ENCODE measurements around the gene CNTNAP2. TPM values are rescaled to one million over a fixed set of nuclear protein-coding genes. Genes with fewer than 3 reads are reported as not detected.

The CNTNAP2 gene
- total RNA-seq, 1 donor from 2014 or later = not detected

DNA sequence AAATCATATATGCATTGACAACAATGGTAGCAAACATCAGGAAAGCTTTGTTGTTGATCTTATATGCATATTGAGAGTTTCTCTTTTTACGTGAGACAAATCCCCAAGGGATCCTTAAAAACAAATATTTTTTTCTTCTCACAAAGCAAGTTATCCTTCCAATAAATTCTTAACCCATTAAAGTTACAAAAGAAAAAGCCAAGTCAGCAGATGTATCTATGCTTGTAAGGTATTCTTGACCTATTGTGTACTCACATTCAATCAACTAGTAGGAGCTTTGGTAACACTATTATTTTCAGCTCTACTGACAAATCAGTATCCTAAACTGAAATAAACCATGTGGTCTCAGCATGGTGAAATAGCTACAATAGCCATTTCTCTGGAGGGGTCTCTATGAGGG lies 586.3 kb downstream of the CNTNAP2 start:
- Mint-ChIP-seq H3K27me3 (ENCODE audit: insufficient read depth) (no peaks in the 10 kb centered on the region), H3K9me3 (peaks cover 12% of the 10 kb centered on the region), H3K27ac (no peak overlapping the region), H3K4me1 (ENCODE audit: low read depth) (no peaks in the 10 kb centered on the region), H3K36me3 (ENCODE audit: low read depth) (no peaks in the 10 kb centered on the region), H3K4me3 (no peak overlapping the region)
- intact Hi-C loops (cut with micrococcal nuclease) = no loop called here
- no peak for DNase-seq (ENCODE audit: low spot score)

DNA sequence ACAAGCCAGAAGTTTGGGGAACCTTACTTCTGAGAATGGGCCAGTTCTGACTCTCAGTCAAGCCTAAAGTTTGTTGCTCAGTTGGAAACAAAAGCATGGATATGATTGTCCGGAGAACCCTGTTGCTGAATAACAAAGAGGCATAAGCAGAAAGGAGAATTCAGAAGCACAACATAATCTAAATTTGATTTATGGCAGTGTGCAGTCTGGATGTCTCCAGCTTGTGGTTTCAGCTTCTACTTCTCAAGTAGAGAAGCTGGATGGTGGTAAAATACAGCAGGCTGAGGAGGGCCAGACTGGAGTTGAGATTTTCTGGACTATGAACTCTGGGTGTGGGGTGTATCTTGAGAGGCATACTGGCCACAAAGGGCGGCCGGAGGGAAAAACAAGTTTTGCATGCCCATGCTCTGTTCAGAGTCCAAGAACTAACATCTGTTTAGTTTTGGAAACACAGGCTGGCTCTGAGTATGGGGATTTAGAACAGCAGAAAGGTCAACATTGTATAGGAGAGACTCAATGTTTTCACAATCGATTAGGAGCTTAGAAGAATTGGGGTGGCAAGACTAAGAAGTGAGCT lies 592.9 kb downstream of the CNTNAP2 start:
- intact Hi-C loops (cut with micrococcal nuclease) = no loop called here
- no peaks in the 10 kb centered on the region for H3K27me3 Mint-ChIP-seq (ENCODE audit: insufficient read depth)
- no peak for DNase-seq (ENCODE audit: low spot score)
- H3K9me3 Mint-ChIP-seq = peaks cover 12% of the 10 kb centered on the region
- H3K27ac Mint-ChIP-seq = no peak overlapping the region
- no peaks in the 10 kb centered on the region for H3K4me1 Mint-ChIP-seq (ENCODE audit: low read depth)
- H3K4me3 Mint-ChIP-seq = no peak overlapping the region
- H3K36me3 Mint-ChIP-seq (ENCODE audit: low read depth) = no peaks in the 10 kb centered on the region

DNA sequence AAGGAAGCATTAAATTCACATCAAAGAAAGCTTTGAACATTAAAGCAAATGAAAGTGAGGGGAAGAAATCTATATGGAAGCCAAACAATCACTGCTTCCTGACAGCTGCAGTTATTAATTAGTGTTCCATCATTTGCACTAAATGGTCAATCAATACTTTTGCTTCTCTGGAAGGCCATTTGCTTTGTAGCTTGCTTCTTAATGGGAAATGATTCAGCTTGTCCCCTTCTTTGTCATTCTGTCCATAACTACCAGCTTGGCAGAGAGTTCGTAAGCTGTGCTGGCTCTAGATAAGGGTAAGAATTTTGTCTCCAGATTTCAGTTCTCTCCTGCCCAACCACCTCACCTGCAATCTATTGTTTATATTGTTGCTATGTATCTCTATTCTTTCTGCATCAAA lies 596.6 kb downstream of the CNTNAP2 start:
- no peak overlapping the region for H3K27ac Mint-ChIP-seq
- intact Hi-C loops (cut with micrococcal nuclease) = no loop called here

DNA sequence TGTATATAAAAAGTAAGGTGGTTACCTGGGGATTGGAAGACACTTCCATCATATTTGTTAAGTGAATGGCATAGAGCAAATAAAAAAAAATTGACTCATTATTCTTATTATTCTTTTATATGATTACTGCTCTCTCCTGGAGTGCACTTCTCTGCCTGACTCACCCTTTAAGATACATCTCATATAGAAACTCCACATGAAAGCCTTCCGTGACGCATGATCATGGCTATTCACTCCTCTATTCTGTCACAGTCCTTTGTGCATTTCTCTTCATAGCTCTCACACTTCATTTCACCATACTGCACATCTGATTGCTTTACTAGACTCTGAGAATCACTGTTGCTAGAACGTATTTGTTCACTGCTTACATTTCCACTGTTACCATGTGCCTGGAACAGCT lies 597.3 kb downstream of the CNTNAP2 start:
- Mint-ChIP-seq H3K27me3 (ENCODE audit: insufficient read depth) (no peaks in the 10 kb centered on the region), H3K36me3 (ENCODE audit: low read depth) (no peaks in the 10 kb centered on the region), H3K4me1 (ENCODE audit: low read depth) (no peaks in the 10 kb centered on the region), H3K4me3 (no peak overlapping the region), H3K9me3 (no peaks in the 10 kb centered on the region), H3K27ac (no peak overlapping the region)
- DNase-seq (ENCODE audit: low spot score) = no peak
- intact Hi-C loops (cut with micrococcal nuclease) = no loop called here

More for the DNA sequence above, 596.6 kb downstream of the CNTNAP2 start:
- Mint-ChIP-seq H3K4me3 (no peak overlapping the region), H3K36me3 (ENCODE audit: low read depth) (no peaks in the 10 kb centered on the region), H3K9me3 (no peaks in the 10 kb centered on the region), H3K27me3 (ENCODE audit: insufficient read depth) (no peaks in the 10 kb centered on the region), H3K4me1 (ENCODE audit: low read depth) (no peaks in the 10 kb centered on the region)
- DNase-seq (ENCODE audit: low spot score) = no peak

DNA sequence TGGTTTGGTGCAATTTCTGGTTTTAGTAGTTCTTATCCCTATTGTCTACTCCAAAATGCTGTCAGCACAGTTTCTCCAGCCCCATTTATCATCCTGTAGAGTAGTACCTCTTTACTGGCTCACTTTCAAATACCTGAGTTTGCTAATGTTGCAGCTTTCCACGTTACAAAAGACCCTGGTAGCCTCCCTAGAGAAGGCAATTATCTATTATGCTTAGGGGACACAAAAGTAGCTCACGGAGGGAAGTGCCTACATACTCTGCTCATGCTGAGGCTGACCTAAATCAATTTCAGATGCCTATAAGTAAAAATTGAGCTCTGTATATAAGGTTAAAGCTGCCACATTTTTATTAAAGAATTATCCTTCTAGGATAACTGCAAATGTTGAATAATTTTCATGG lies 603.6 kb downstream of the CNTNAP2 start:
- Mint-ChIP-seq H3K4me3 (no peak overlapping the region), H3K27ac (no peak overlapping the region), H3K9me3 (no peaks in the 10 kb centered on the region), H3K36me3 (ENCODE audit: low read depth) (no peaks in the 10 kb centered on the region), H3K27me3 (ENCODE audit: insufficient read depth) (no peaks in the 10 kb centered on the region), H3K4me1 (ENCODE audit: low read depth) (no peaks in the 10 kb centered on the region)
- no peak for DNase-seq (ENCODE audit: low spot score)
- intact Hi-C loops (cut with micrococcal nuclease) = no loop called here

DNA sequence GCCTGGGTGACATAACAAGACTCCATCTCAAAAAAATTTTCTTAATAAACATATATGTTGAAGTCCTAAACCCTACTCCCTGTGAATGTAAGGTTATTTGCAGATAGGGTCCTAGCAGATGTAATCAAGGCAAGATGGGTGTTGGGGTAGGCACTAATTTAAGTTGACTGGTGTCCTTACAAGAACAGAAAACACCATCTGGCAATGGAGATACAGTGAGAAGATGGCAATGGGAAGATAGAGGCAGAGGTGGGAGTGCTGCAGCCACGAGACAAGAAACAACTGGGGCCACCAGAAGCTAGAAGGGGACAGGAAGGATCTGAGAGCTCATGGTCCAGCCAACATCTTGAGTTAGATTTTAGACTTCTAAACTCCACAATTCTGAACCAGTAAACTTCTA lies 606.4 kb downstream of the CNTNAP2 start:
- Mint-ChIP-seq H3K27ac (no peak overlapping the region), H3K9me3 (peaks cover 5% of the 10 kb centered on the region), H3K4me1 (ENCODE audit: low read depth) (no peaks in the 10 kb centered on the region), H3K27me3 (ENCODE audit: insufficient read depth) (no peaks in the 10 kb centered on the region), H3K36me3 (ENCODE audit: low read depth) (no peaks in the 10 kb centered on the region), H3K4me3 (no peak overlapping the region)
- intact Hi-C loops (cut with micrococcal nuclease) = no loop called here
- no peak for DNase-seq (ENCODE audit: low spot score)

DNA sequence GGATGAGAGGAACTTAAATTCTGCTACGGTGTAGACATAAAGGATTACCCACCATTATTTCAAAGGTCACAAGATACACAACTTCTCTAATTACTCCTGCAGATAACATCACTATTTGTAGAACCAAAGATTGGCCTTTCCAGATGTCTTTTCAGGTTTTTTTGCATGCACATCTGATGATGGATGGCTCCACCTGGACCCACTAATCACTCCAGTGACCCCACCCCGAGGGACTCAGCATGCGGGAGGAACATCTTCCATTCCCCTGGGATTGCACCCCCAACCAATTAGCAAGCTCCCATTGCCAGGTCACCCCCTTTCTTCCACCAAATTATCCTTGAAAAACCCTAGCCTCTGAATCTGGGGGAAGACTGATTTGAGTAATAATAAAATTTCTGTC lies 608.9 kb downstream of the CNTNAP2 start:
- Mint-ChIP-seq H3K27me3 (ENCODE audit: insufficient read depth) (no peaks in the 10 kb centered on the region), H3K36me3 (ENCODE audit: low read depth) (no peaks in the 10 kb centered on the region), H3K4me3 (no peak overlapping the region), H3K4me1 (ENCODE audit: low read depth) (no peaks in the 10 kb centered on the region), H3K9me3 (peaks cover 5% of the 10 kb centered on the region), H3K27ac (no peak overlapping the region)
- intact Hi-C loops (cut with micrococcal nuclease) = no loop called here
- no peak for DNase-seq (ENCODE audit: low spot score)

DNA sequence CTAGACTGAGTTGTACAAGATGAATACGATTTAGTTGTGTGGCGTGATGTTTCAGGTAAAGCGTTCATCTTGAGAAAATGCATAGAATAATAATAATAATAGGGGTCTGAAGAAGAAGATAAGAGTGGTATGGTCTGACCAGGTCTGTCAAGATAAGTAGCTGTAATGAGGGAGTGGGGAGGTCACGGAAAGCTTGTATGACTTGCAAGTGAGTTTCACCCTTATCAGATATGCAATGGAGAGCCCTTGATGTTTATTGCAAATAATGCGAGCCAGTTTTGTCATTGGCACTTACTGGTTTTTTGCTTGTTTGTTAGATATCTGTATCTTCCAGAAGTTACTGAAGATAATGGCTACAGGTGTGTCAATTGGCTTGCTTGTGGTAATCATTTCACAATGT lies 611.5 kb downstream of the CNTNAP2 start:
- Mint-ChIP-seq H3K9me3 (peaks cover 5% of the 10 kb centered on the region), H3K4me1 (ENCODE audit: low read depth) (no peaks in the 10 kb centered on the region), H3K36me3 (ENCODE audit: low read depth) (no peaks in the 10 kb centered on the region), H3K27me3 (ENCODE audit: insufficient read depth) (no peaks in the 10 kb centered on the region), H3K27ac (no peak overlapping the region), H3K4me3 (no peak overlapping the region)
- intact Hi-C loops (cut with micrococcal nuclease) = no loop called here
- no peak for DNase-seq (ENCODE audit: low spot score)

DNA sequence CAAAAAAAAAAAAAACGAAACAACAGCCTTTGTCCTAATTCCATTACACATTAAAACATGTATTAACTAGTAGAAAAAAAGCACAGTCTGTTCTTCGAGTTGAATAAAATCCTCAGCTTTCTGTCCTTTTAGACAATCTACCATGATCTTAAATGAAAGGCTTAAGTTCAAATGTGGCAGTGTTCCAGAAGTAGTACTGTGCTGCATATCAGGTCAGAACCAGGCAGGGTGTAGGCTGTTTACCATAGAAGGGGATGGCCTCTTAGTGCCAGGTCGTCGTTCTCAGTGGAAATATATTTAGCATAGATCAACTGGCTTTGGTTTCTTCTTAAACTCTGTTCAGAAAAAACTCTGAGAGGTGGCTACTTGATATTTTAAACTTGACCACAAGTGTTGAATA lies 612.0 kb downstream of the CNTNAP2 start:
- Mint-ChIP-seq H3K4me1 (ENCODE audit: low read depth) (no peaks in the 10 kb centered on the region), H3K36me3 (ENCODE audit: low read depth) (no peaks in the 10 kb centered on the region), H3K4me3 (no peak overlapping the region), H3K27me3 (ENCODE audit: insufficient read depth) (no peaks in the 10 kb centered on the region), H3K9me3 (peaks cover 5% of the 10 kb centered on the region), H3K27ac (no peak overlapping the region)
- intact Hi-C loops (cut with micrococcal nuclease) = no loop called here
- DNase-seq (ENCODE audit: low spot score) = no peak

DNA sequence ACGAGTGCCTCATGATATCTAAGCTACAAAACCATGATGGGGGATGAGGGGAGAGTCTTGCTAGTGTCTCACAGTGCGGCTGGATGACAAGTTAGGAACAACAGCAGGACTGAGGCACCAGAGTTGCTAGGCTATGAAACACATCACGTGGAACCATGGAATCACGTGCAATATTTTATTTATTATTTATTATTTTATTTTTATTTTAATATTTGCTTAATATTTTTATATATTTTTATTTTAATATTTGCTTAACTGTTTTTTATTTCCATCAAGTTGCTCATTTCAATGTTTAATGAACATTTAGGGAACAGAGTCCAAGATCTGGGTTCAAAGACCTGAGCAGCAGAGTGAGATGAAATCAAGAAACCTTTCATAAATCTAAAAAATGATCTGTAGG lies 614.6 kb downstream of the CNTNAP2 start:
- Mint-ChIP-seq H3K4me3 (no peak overlapping the region), H3K27ac (no peak overlapping the region), H3K36me3 (ENCODE audit: low read depth) (no peaks in the 10 kb centered on the region), H3K27me3 (ENCODE audit: insufficient read depth) (no peaks in the 10 kb centered on the region), H3K4me1 (ENCODE audit: low read depth) (no peaks in the 10 kb centered on the region), H3K9me3 (peaks cover 5% of the 10 kb centered on the region)
- intact Hi-C loops (cut with micrococcal nuclease) = no loop called here
- no peak for DNase-seq (ENCODE audit: low spot score)

DNA sequence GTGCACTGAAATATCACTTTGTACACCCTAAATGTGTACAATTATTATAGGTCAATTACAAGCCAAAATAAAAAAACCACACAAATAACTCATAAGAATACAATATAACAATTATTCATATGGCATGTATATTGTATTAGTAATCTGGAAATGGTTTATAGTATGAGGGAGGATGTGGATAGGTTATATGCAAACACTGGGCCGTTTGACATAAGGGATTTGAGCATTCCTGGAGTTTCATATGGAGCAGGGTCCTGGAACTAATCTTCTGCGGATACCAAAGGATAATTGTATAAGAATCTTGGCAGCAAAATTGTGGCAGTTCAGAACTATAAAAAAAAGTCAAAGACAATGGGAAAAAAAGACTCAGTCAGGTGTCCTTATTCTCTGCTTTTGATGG lies 619.4 kb downstream of the CNTNAP2 start:
- Mint-ChIP-seq H3K4me3 (no peak overlapping the region), H3K27ac (no peak overlapping the region), H3K27me3 (ENCODE audit: insufficient read depth) (no peaks in the 10 kb centered on the region), H3K36me3 (ENCODE audit: low read depth) (no peaks in the 10 kb centered on the region), H3K9me3 (peaks cover 9% of the 10 kb centered on the region), H3K4me1 (ENCODE audit: low read depth) (no peaks in the 10 kb centered on the region)
- intact Hi-C loops (cut with micrococcal nuclease) = no loop called here
- DNase-seq (ENCODE audit: low spot score) = no peak

DNA sequence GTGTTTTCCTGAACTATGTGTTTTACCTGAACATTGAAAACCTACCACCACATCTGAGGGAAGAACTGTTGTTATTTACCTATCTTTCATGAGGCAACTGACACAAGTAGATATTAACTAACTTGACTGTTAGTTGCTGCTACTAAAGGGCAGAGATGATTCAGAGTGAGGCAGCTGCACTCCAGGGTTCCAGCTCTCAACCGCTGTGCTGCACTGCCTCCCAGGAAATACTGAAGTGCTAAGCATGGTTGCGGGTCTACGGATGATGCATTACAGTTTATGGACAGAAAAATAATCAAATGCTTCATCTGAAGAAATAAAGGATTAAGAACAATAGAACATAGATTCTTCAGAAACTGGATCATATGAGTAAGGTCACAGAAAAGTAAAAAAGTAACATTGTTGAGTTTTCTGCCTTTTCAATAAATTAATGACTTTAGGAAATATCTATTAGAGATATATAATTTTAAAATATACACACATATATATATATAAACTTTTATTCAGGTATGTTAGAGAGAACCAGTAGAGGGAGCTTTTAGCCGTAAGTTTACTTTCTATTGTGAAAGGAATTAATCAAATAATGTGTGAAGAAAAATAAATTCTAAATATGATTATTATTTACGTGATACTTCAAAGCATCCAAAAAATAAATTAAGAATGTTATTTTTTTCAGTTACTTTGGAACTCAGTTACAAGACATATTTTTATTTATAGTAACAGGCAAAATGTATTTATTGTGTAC lies 620.0 kb downstream of the CNTNAP2 start:
- Mint-ChIP-seq H3K27me3 (ENCODE audit: insufficient read depth) (no peaks in the 10 kb centered on the region), H3K27ac (no peak overlapping the region), H3K36me3 (ENCODE audit: low read depth) (no peaks in the 10 kb centered on the region), H3K9me3 (peaks cover 9% of the 10 kb centered on the region), H3K4me3 (no peak overlapping the region), H3K4me1 (ENCODE audit: low read depth) (no peaks in the 10 kb centered on the region)
- intact Hi-C loops (cut with micrococcal nuclease) = no loop called here
- DNase-seq (ENCODE audit: low spot score) = no peak

DNA sequence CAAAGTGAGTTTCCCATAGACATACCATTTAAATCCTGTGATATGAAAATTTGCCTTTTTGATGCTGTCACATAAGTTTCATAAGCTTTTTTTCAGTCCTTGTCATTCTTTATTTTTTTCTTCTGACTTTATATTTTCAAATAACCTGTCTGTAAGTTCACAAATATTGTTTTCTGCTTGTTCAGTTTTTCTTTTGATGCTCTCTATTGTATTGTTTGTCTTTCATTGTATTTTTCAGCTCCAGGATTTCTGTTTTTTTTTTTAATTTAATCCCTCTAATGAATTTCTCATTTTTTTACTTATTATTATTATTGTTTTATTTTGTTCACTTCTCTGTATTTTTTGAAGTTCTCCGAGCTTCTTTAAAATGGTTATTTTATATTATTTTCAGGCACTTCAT lies 623.4 kb downstream of the CNTNAP2 start:
- Mint-ChIP-seq H3K27me3 (ENCODE audit: insufficient read depth) (no peaks in the 10 kb centered on the region), H3K4me1 (ENCODE audit: low read depth) (no peaks in the 10 kb centered on the region), H3K27ac (no peak overlapping the region), H3K36me3 (ENCODE audit: low read depth) (no peaks in the 10 kb centered on the region), H3K9me3 (peaks cover 14% of the 10 kb centered on the region), H3K4me3 (no peak overlapping the region)
- intact Hi-C loops (cut with micrococcal nuclease) = no loop called here
- no peak for DNase-seq (ENCODE audit: low spot score)

DNA sequence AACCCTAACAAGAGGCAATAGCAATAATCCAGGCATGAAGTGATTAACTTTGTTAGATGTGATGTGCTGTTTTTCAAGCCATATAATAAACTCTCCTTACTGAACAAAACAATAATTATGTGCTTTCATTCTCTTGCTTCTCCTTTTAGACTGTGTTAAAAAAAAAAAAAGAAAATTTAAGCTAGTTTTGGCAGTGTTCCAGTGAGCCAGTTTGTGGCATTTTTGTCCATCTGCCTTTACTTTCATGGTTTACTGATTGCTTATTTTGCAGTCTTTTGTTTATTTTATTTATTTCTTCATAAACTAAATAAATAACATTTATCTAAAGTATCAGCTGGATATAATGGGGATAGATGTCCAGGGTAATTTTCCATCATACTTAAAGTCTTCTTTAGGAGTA lies 625.3 kb downstream of the CNTNAP2 start:
- H3K36me3 Mint-ChIP-seq (ENCODE audit: low read depth) = no peaks in the 10 kb centered on the region
- H3K4me3 Mint-ChIP-seq = no peak overlapping the region
- H3K9me3 Mint-ChIP-seq = peaks cover 14% of the 10 kb centered on the region
- no peak for DNase-seq (ENCODE audit: low spot score)
- no peak overlapping the region for H3K27ac Mint-ChIP-seq
- no peaks in the 10 kb centered on the region for H3K4me1 Mint-ChIP-seq (ENCODE audit: low read depth)
- H3K27me3 Mint-ChIP-seq (ENCODE audit: insufficient read depth) = no peaks in the 10 kb centered on the region
- intact Hi-C loops (cut with micrococcal nuclease) = no loop called here
